CD4-positive, alpha-beta T cell treated with Interferon gamma for 1 hour (primary cell): ENCODE data around the gene REG1A.

ENCODE experiments used
- DNase-seq: peaks from one replicate; pipeline ENCODE4 v3.0.0-alpha.2; 2020

REG1A gene

GRCh38 chr2:79128406-79128805 lies 8.1 kb downstream of the REG1A start:
- no peak for DNase-seq

GRCh38 chr2:79129260-79129659 lies 9.0 kb downstream of the REG1A start:
- no peak for DNase-seq

GRCh38 chr2:79129804-79130203 lies 9.5 kb downstream of the REG1A start:
- no peak for DNase-seq

GRCh38 chr2:79131687-79132086 lies 11.4 kb downstream of the REG1A start:
- no peak for DNase-seq

GRCh38 chr2:79138385-79138784 lies 18.1 kb downstream of the REG1A start:
- DNase-seq: no peak

- DNase-seq: no peak
Measured at GRCh38 chr2:79139423-79139822, 19.1 kb downstream of the REG1A start.

- DNase-seq: no peak
Measured at GRCh38 chr2:79155826-79156476, 35.7 kb downstream of the REG1A start.

GRCh38 chr2:79159030-79159429 lies 38.7 kb downstream of the REG1A start:
- DNase-seq: no peak

- no peak for DNase-seq
Measured at GRCh38 chr2:79159653-79160052, 39.4 kb downstream of the REG1A start, which contains the start of gene REG3A. Gene REG3A, minus strand, starts transcription at chr2:79159753. Its CDS starts 348 bp downstream, at chr2:79159405.

GRCh38 chr2:79162132-79162531 lies 41.8 kb downstream of the REG1A start:
- DNase-seq: no peak

GRCh38 chr2:79162801-79163200 lies 42.5 kb downstream of the REG1A start:
- no peak for DNase-seq

GRCh38 chr2:79171348-79171958 lies 51.2 kb downstream of the REG1A start:
- DNase-seq: no peak
